Tongue (tissue), 2 donors: ENCODE measurements around the gene TSPO2. TPM values are rescaled to one million over a fixed set of nuclear protein-coding genes. Genes with fewer than 3 reads are reported as not detected.

Experiments used
- DNase-seq: peaks from one replicate; pipeline ENCODE4 v3.0.0-alpha.2; 2015
- total RNA-seq: library from RNA; depleted of rRNA; stranded (reverse); fragments of >200 nt; gene quantifications from one replicate; pipeline ENCODE4 v1.2.3, GENCODE V29; 2014

Gene TSPO2
- total RNA-seq, 1 donor from 2014 or later: 1.4 TPM

DNA sequence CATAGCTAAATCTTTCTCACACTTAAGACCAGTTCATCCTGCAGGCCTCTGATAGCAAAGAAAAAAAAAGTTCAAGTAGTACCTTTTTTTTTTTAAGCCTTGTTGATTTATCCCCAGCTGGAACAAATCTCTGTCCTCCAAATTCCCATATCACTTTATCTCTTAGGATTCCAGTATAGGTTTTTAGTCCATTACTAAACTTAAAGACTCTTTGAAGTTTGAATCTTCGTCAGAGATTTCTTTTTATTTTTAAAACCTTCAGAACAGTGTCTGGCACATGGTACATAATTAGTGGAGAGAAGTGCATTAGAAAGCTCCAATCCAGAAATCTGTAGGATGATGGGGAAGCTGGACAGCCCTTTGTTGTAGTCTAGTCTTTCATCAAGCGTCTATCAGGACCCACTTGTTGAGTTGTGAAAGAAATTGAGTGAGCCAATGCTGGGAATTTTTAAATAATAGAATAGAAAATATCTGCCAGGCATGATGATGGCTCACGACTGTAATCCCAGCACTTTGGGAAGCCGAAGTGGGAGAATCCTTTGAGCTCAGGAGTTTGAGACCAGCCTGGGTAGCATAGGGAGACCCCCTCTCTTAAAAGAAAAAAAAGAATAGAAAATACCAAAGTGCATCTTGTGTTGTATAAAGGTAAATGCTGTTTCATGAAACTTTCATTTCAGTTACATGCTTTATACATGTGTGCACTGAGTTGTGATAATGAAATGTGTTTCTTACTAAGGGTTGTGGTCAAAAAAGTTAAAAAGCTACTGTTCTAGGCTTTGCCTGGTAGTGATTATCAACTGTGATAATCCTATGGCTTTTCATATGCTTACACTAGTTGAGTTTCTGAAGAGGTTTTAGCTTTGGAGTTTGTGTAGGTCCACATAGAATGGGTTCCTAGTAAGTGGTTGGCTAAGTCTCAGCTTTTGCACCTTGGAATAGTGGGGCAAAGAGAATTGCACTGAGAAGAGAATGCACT is 33.7 kb downstream of the TSPO2 start:
- no peak for DNase-seq

DNA sequence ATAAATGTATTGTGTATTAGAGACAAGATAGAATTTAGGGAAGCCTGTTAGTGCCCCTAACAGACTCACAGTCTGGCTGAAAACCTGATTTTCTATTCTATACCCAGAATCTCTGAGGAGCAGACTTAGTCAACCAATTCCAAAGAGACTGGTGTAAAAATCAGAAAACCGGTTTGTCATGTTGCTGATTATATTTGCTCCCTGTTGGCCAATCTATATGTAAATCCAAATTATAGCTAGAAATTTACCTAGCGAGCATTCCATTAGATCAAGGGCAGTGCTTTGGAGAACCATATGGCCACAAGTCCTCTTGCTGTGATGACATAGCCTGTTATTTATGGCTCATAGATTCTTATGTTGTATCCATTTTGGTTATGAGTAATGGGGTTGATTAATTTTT is 35.3 kb downstream of the TSPO2 start:
- no peak for DNase-seq

DNA sequence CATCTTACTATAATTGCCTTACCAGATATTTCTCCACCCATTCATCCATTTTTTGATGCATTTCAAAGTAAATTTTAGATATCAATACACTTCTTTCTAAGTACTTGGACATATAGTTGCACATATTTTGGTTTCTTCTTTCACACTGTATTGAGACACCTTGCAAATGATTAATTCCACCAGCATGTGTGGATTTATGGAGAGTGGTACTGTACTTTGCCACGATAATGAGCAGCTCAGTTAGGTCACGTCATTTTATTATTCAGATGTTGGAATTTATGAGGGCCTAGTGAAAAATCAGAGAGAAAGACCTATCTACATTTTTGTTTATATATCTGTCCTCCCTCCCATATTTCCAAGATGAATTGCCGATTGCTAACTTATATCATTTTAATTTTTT is 35.8 kb downstream of the TSPO2 start:
- DNase-seq: no peak

DNA sequence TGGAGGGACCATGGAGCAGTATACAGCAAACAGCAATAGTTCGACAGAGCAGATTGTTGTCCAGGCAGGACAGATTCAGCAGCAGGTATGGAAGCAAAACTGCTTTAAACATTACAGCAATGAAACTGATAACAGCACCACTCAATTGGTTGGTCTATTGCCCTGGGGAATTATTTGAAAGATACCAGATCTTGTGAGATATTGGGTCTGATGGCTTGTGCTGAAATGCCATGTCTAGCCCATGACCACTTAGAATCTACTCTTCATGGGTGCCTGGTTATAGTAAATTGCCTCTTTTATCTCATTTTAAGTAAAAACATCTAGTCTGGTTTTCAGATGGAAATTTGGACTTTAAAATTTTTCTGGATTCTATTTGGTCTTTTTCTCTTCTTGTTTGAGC is 36.8 kb downstream of the TSPO2 start:
- DNase-seq: no peak

DNA sequence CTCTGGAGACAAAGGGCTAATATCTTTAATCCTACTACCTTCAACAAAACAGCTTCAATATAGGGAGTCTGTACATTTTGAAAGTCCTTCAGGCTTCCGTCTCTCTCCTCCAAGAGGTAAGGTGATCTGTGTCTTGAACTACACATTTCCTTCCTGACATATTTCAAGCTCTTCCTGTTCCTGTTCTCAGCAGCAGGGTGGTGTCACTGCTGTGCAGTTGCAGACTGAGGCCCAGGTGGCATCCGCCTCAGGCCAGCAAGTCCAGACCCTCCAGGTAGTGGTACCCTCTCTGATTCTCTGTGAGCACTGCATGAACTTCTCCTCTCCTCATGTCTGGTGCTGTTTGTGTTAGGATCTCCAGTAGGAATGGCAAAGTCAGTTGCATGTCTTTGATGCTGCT is 38.4 kb downstream of the TSPO2 start:
- DNase-seq: no peak

DNA sequence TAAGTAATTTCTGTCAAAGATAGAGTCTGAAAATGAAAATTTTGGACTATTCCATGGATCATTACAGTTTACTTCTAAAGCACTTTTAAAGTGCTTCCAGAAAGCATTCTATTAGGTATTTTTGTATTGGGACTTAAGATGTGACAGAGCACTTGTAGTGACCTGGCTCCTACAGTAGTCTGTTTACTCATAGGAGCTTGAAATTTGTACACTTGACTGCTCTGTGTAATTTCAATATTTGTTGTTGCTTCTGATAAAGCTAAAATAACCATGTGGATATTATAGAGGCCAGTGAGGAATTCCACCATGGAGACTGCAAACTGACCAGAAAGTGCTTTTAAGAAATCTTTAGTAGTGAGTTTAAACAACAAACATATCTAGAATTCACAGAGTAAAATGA is 40.8 kb downstream of the TSPO2 start:
- DNase-seq: no peak

DNA sequence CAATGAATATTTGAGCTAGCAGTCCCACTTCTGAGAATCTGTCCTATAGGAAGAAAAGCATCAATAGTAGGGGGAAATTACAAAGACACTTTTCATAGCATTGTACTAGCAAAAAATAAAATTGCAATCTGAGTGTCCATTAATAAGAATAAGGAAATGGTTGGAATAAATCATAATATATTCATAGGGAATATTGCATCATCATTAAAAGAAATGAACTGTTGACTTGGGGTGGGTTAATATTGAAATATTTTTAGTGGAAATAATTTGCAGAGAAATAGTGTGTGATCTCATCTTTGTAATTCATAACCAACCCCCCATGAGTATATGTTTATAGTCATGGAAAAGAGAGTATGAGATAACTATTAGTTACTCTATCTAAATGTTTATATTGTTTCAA is 42.9 kb downstream of the TSPO2 start:
- no peak for DNase-seq

DNA sequence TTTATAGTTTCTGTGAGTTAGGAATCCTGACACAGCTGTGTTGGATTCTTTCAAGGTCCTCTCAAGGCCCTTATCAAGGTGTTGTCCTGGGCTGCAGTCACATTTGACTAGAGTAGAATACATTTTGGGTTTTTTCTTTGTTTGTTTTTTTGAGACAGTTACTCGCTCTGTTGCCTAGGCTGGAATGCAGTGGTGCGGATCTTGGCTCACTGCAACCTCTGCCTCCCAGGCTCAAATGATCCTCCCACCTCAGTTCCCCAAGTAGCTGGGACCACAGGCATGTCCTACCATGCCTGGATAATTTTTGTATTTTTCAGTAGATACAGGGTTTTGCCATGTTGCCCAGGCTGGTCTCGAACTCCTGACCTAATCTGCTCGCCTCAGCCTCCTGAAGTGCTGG is 46.2 kb downstream of the TSPO2 start:
- DNase-seq: no peak

DNA sequence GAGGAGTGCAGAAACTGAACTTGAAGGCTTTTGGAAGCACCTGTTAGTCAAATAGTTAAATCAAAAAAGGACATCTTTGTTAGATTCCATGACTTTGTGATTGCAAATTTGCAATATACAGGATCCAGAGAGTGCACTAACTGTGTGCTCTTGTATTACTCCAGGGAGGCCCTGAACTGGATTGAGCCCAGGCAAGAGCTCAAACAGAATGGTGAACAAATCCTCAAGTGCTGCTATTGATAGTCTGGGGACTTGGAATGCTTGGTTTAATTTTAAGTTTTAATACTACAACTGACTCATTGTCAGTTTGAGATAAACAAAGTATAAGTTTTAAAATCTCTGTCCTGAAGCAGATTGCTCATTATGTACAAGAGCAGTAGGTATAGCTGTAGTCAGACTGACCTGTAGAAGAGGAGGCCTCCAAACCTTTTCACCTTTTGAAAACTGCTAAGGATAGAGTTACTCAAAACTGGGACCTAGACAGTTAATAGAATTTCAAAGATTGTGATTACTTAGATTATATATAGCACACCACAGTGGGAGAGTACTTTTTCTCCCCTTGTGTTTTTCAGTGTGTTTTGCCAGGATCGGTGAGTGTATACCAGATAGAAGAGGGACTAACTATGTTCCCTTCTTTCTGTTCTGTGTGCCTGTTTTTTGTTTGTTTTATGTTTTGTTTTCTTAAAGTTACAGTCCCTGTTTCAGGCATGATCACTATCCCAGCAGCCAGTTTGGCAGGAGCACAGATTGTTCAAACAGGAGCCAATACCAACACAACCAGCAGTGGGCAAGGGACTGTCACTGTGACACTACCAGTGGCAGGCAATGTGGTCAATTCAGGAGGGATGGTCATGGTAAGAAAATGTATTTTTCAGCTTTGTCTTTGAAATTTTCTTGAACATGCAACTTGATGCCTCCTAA is 48.8 kb downstream of the TSPO2 start:
- no peak for DNase-seq

DNA sequence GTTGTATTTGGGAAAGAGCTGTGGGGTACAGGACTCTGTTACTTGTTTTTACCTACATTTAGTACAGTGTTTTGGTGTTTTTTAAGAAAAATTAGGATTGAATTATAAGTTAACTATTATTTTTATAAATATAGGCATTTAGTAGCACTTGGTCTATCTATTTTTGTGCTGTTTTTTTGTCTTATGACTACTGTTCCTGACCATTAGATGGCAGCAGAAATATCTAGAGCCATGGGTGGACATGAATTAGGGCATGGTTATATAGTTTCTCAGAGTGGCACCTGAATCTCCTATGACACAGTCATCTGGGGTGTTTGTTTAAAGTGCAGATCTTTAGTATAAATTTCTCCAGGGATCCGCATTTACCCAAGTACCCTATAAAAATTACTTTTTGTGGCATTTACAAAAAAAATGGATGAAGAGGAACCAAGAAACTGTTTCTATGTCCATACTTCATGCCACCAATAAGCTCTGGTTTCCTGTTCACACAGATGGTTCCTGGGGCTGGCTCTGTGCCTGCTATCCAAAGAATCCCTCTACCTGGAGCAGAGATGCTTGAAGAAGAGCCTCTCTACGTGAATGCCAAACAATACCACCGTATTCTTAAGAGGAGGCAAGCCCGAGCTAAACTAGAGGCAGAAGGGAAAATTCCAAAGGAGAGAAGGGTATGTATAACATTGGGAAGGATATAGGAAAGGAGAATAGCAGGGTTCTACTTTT is 50.3 kb downstream of the TSPO2 start:
- DNase-seq: peak; percentile 31

DNA sequence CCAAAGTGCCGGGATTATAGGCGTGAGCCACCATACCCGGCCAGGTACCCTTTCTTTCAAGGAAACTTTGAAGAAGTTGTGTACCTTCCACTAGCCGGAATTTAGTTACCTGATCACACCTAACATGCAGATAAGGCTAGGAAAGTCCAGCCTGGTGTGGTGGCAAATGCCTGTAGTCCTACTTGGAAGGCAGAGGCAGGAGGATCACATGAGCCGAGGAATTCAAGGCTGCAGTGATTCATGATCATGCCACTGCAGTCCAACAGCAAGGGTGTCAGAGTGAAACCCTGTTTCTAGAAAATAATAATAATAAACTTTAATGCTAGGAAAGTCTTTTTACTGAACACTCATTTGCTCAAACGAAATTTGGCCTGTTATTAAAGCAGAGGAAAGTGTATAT is 51.5 kb downstream of the TSPO2 start:
- no peak for DNase-seq

Other genes with a start within 250 kb of the TSPO2 start
- 3.0 TPM for gene UNC5CL, start 3.2 kb upstream of the TSPO2 start, total RNA-seq
- 552 TPM for gene APOBEC2, start 10.7 kb downstream of the TSPO2 start, total RNA-seq
- 8.3 TPM for gene OARD1, start 29.9 kb downstream of the TSPO2 start, total RNA-seq
- gene NFYA, start 30.5 kb downstream of the TSPO2 start, total RNA-seq: 27.8 TPM
- not detected for gene TREML1, start 111.9 kb downstream of the TSPO2 start, total RNA-seq
- gene TREM2, start 120.6 kb downstream of the TSPO2 start, total RNA-seq: not detected
- 0.10 TPM for gene TREML2, start 158.7 kb downstream of the TSPO2 start, total RNA-seq
- not detected for gene TREML4, start 185.9 kb downstream of the TSPO2 start, total RNA-seq
- 1.7 TPM for gene TREM1, start 244.2 kb downstream of the TSPO2 start, total RNA-seq